ENCODE data around the gene DMRTA2. TPM values are rescaled to one million over a fixed set of nuclear protein-coding genes. Genes with fewer than 3 reads are reported as not detected.

DMRTA2 gene
- total and polyA plus RNA-seq, 11 donors = 0.10 TPM; not detected in 10

GRCh38 chr1:50421366-50421748, 1.9 kb downstream of the DMRTA2 start:
- intact Hi-C loops (cut with DNase I) = no loop called here
- Histone ChIP-seq H3K4me3 (no peak overlapping the region), H3K27ac (no peak overlapping the region), H3K4me1 (peaks cover 0 to 77% (median 43%) of the 10 kb centered on the region in 12 donors), H3K27me3 (peaks cover 61 to 100% (median 98%) of the 10 kb centered on the region in 9 donors), H3K9me3 (no peaks in the 10 kb centered on the region), H3K36me3 (no peaks in the 10 kb centered on the region)
- 1 to 7% (median 3%) methylated on average over 11 to 38 of the region's 38 CpGs for WGBS, 4 donors
- no peak for TF ChIP-seq CTCF (IDR thresholded peaks at IDR 0.05)
- no peak for TF ChIP-seq POLR2A (IDR thresholded peaks at IDR 0.05)
- ATAC-seq = no peak
- no peak for DNase-seq

- DNase-seq (peak in 1 of 5 donors; percentile 57), ATAC-seq (no peak)
- no peak overlapping the region for H3K27ac ChIP-seq
- H3K9me3 ChIP-seq = no peaks in the 10 kb centered on the region
- TF ChIP-seq POLR2A (IDR thresholded peaks at IDR 0.05) = no peak
- 2 to 4% (median 3%) methylated on average over 14 to 69 of the region's 69 CpGs for WGBS, 4 donors
- intact Hi-C loops (cut with DNase I) = no loop called here
- H3K4me3 ChIP-seq = no peak overlapping the region
- peaks cover 0 to 81% (median 46%) of the 10 kb centered on the region in 12 donors for H3K4me1 ChIP-seq
- H3K27me3 ChIP-seq = peaks cover 64 to 100% (median 98%) of the 10 kb centered on the region in 9 donors
- H3K36me3 ChIP-seq = no peaks in the 10 kb centered on the region
Measured at GRCh38 chr1:50420689-50421365, 2.4 kb downstream of the DMRTA2 start.

- no peak for ATAC-seq
- Histone ChIP-seq H3K9me3 (no peaks in the 10 kb centered on the region), H3K27me3 (peaks cover 65 to 100% (median 98%) of the 10 kb centered on the region in 9 donors)
Measured at GRCh38 chr1:50419907-50420677, 3.2 kb downstream of the DMRTA2 start.

DNA sequence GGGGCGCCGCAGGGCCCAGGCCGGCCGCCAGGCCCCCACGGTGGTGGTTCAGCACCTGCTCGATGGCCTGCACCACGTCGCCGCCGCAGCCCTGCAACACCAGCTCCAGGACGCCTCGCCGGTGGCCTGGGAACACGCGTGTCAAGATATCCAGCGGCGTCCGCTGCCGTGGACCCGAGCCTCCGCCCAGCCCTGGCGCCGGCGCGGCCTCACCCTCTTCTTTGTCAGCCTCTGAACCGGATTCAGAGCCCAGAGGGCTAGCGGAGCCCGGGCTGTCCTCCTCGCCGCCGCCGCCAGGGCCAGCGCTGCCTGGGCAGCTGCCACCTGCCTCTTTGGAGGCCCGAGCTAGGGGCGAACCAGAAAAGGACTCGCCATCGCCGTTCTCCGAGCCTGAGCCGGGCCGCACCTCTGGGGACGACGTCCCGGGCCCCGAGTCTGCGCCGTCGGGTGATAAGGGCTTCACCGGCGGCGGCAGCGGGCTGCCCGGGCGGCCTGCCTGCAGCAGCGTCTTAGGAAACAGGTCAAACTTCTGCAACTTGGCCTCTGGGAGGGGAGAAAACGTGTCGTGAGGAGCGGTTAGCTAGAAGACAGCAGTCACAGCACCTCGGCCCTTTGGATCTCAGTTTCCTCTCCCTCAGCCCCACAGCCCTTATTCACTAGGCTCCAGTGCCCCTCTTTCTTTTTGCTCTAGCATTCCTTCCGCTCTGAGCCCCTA, 3.9 kb downstream of the DMRTA2 start:
- no peak for TF ChIP-seq POLR2A (IDR thresholded peaks at IDR 0.05)
- TF ChIP-seq CTCF (IDR thresholded peaks at IDR 0.05) = no peak
- Histone ChIP-seq H3K27me3 (peaks cover 65 to 100% (median 98%) of the 10 kb centered on the region in 9 donors), H3K36me3 (no peaks in the 10 kb centered on the region), H3K4me1 (peaks cover 0 to 76% (median 34%) of the 10 kb centered on the region in 12 donors), H3K9me3 (no peaks in the 10 kb centered on the region), H3K27ac (no peak overlapping the region), H3K4me3 (peak overlapping the region in 5 of 12 donors; percentile 0 to 48 (median 12))
- WGBS, 4 donors = 1 to 3% (median 3%) methylated on average over 12 to 60 of the region's 60 CpGs
- ATAC-seq (no peak), DNase-seq (peak in 1 of 5 donors; percentile 37)
- intact Hi-C loops (cut with DNase I) = no loop called here

More at GRCh38 chr1:50419907-50420677, 3.2 kb downstream of the DMRTA2 start:
- no peak overlapping the region for H3K27ac ChIP-seq
- TF ChIP-seq POLR2A (IDR thresholded peaks at IDR 0.05) (no peak), CTCF (IDR thresholded peaks at IDR 0.05) (no peak)
- 6 to 7% (median 7%) methylated on average over 21 of the region's 21 CpGs for WGBS, 4 donors
- H3K4me1 ChIP-seq = peaks cover 0 to 83% (median 41%) of the 10 kb centered on the region in 12 donors
- intact Hi-C loops (cut with DNase I) = no loop called here
- DNase-seq = no peak
- H3K36me3 ChIP-seq = no peaks in the 10 kb centered on the region
- no peak overlapping the region for H3K4me3 ChIP-seq

Data from heart left ventricle (tissue), 16 donors.